Endothelial cell of umbilical vein (primary cell): Measurements from ENCODE around the gene TEDC2. TPM values are rescaled to one million over a fixed set of nuclear protein-coding genes. Genes with fewer than 3 reads are reported as not detected.

Source experiments
- BruUV-seq: library from RNA; stranded (reverse); fragments of 400-500 nt; replicated peaks from 2 replicates; lab custom pipeline; 2021; lab: Mats Ljungman, UMichigan
- CTCF ChIA-PET: fragments of 300-600, 350-600 bp; sonication (Branson Sonifier 250); formaldehyde crosslinking; loops from one replicate; lab custom pipeline; 2021; ENCODE audit warnings: antibody characterized with exemption, inconsistent platforms; lab: Charles Lee
- POLR2A ChIA-PET: fragments of 300-600, 350-600 bp; sonication (Branson Sonifier 250); formaldehyde crosslinking; loops from one replicate; lab custom pipeline; 2021; ENCODE audit warnings: antibody characterized with exemption, inconsistent platforms; lab: Charles Lee
- DNase-seq: peaks from one replicate; pipeline ENCODE4 v3.0.0-alpha.2; 2011; ENCODE audit warnings: low read depth, low spot score
- FAIRE-seq: peaks from 2 replicates; lab custom pipeline; 2011; peaks lifted over from hg19 to GRCh38; lab: Jason Lieb, UNC
- H2AFZ ChIP-seq: 2 replicates; pipeline ENCODE4 v1.6.0; 2012; ENCODE audit warnings: low read depth, low read length, control low read depth, inconsistent platforms
- H3K27ac ChIP-seq: 2 replicates; pipeline ENCODE4 v1.5.1; 2011; ENCODE audit warnings: low read depth, mild to moderate bottlenecking, control low read depth, low read length, moderate library complexity; ENCODE audit not compliant: insufficient read depth
- H3K27me3 ChIP-seq, 2 experiments: 2 replicates each; pipeline versions ENCODE4 v1.6.0 to v1.6.1; 2011; ENCODE audit warnings: low read length in 2 of 2, mixed read lengths in 1 of 2; ENCODE audit not compliant: control insufficient read depth in 2 of 2, insufficient read depth in 2 of 2
- H3K36me3 ChIP-seq, 2 experiments: 2 replicates in 1 of 2; 3 replicates in 1 of 2; pipeline ENCODE4 v1.5.1; 2011; ENCODE audit warnings: low read length in 2 of 2, mild to moderate bottlenecking in 1 of 2, moderate library complexity in 1 of 2; ENCODE audit not compliant: control insufficient read depth in 2 of 2, insufficient read depth in 2 of 2; ENCODE audit errors: extremely low read depth in 1 of 2
- H3K4me1 ChIP-seq: 3 replicates; pipeline ENCODE4 v1.5.1; 2011; ENCODE audit warnings: mild to moderate bottlenecking, low read length; ENCODE audit not compliant: control insufficient read depth, insufficient read depth; ENCODE audit errors: extremely low read depth
- H3K4me2 ChIP-seq: 2 replicates; pipeline ENCODE4 v1.6.1; 2011; ENCODE audit warnings: low read length, control low read depth, mixed read lengths; ENCODE audit not compliant: insufficient read depth
- H3K4me3 ChIP-seq, 3 experiments: fragments of 200-600 bp in 1 of 3; sonication (generic), shearing (Covaris generic) in 1 of 3; replicated peaks in 1 of 3; 2 replicates each; pipeline ENCODE4 v1.5.1; 2011 to 2016; ENCODE audit warnings: control low read depth in 3 of 3, low read length in 3 of 3, mild to moderate bottlenecking in 2 of 3, inconsistent platforms in 1 of 3, low read depth in 1 of 3, moderate library complexity in 1 of 3; ENCODE audit not compliant: insufficient read depth in 1 of 3
- H3K79me2 ChIP-seq: 2 replicates; pipeline ENCODE4 v1.6.0; 2012; ENCODE audit warnings: low read length, inconsistent platforms; ENCODE audit not compliant: control insufficient read depth, insufficient read depth
- H3K9ac ChIP-seq: replicated peaks from 2 replicates; pipeline ENCODE3; 2011; ENCODE audit warnings: low read length, control low read depth; ENCODE audit not compliant: insufficient read depth; ENCODE audit errors: extremely low read depth
- H3K9me1 ChIP-seq: replicated peaks from 3 replicates; pipeline ENCODE4 v1.6.0; 2011; ENCODE audit warnings: mild to moderate bottlenecking, low read length; ENCODE audit not compliant: control insufficient read depth, insufficient read depth; ENCODE audit errors: extremely low read depth
- H3K9me3 ChIP-seq: replicated peaks from 2 replicates; pipeline ENCODE4 v1.5.1; 2012; ENCODE audit warnings: low read length, inconsistent platforms; ENCODE audit not compliant: control insufficient read depth, insufficient read depth
- H4K20me1 ChIP-seq: replicated peaks from 2 replicates; pipeline ENCODE3; 2011; ENCODE audit warnings: mild to moderate bottlenecking, low read length; ENCODE audit not compliant: control insufficient read depth, insufficient read depth; ENCODE audit errors: extremely low read depth
- EZH2 ChIP-seq: IDR thresholded peaks from 2 replicates; pipeline ENCODE4 v1.6.1; 2012; ENCODE audit warnings: borderline replicate concordance, low read depth, mild to moderate bottlenecking, moderate library complexity, low read length, inconsistent platforms; ENCODE audit not compliant: severe bottlenecking
- FOS ChIP-seq: IDR thresholded peaks from 2 replicates; pipeline ENCODE4 v1.6.1; 2011; ENCODE audit warnings: mild to moderate bottlenecking, low read length, moderate library complexity, borderline replicate concordance; ENCODE audit not compliant: insufficient read depth
- GATA2 ChIP-seq: IDR thresholded peaks from 2 replicates; pipeline ENCODE4 v1.7.0; 2011; ENCODE audit warnings: low read depth, mild to moderate bottlenecking, moderate library complexity, mixed read lengths, low read length; ENCODE audit not compliant: insufficient read length, insufficient read depth
- JUN ChIP-seq: IDR thresholded peaks from 2 replicates; pipeline ENCODE4 v1.6.1; 2011; ENCODE audit warnings: borderline replicate concordance, low read depth; ENCODE audit not compliant: insufficient read length, insufficient read depth
- MYC ChIP-seq: IDR thresholded peaks from one replicate; pipeline ENCODE4 v1.6.1; 2011; ENCODE audit warnings: mild to moderate bottlenecking, low read depth, low read length
- POLR2A ChIP-seq: IDR thresholded peaks from 2 replicates; pipeline ENCODE4 v1.6.1; 2012; ENCODE audit warnings: low read depth, mild to moderate bottlenecking, control low read depth, low read length
- POLR2AphosphoS5 ChIP-seq: IDR thresholded peaks from 2 replicates; pipeline ENCODE4 v1.6.1; 2012; ENCODE audit warnings: low read depth, mild to moderate bottlenecking, control low read depth, low read length, moderate library complexity; ENCODE audit not compliant: insufficient read depth
- dilution Hi-C: fragments of 300-500 bp; cut with MboI; formaldehyde crosslinking; loops from one replicate; pipeline ENCODE4 v1.15.0; 2019; ENCODE audit warnings: low sequenced_read_pairs; ENCODE audit not compliant: extremely low pct_ligation_motif_present
- intact Hi-C: fragments of 100-400 bp; cut with micrococcal nuclease; formaldehyde crosslinking; loops from one replicate; pipeline ENCODE4 v1.10.0; 2022
- polyA plus RNA-seq, 4 experiments: library from polyadenylated mRNA; depleted of rRNA in 3 of 4; stranded (reverse) in 3 of 4; unstranded in 1 of 4; fragments of >200 nt; gene quantifications; 2 replicates each; pipeline versions ENCODE4 v1.2.1 to v1.2.3, GENCODE V29; 2011 to 2012; ENCODE audit warnings: missing spikeins in 1 of 4
- total RNA-seq: library from RNA; stranded (reverse); gene quantifications from 2 replicates; pipeline ENCODE4 v1.2.3, GENCODE V29; 2021
- TF ChIP-seq, protein P1 (sequence below): IDR thresholded peaks from 2 replicates; pipeline ENCODE4 v1.6.1; 2011; ENCODE audit not compliant: insufficient read depth, insufficient read length
- TF ChIP-seq, protein P2 (sequence below), 2 donors: IDR thresholded peaks; 1 replicate in 1 of 2; 2 replicates in 1 of 2; pipeline ENCODE4 v1.5.1; 2011; ENCODE audit warnings: low read length in 2 of 2, mild to moderate bottlenecking in 2 of 2, moderate library complexity in 2 of 2, control low read depth in 1 of 2, inconsistent platforms in 1 of 2, low read depth in 1 of 2; ENCODE audit not compliant: insufficient read depth in 1 of 2; ENCODE audit errors: extremely low read depth in 1 of 2

Gene TEDC2
- total and polyA plus RNA-seq, 2 donors (not counting 3 experiments of a cell fraction or from before 2014, with no cell fraction given), result 7.6 to 12.7 TPM

DNA sequence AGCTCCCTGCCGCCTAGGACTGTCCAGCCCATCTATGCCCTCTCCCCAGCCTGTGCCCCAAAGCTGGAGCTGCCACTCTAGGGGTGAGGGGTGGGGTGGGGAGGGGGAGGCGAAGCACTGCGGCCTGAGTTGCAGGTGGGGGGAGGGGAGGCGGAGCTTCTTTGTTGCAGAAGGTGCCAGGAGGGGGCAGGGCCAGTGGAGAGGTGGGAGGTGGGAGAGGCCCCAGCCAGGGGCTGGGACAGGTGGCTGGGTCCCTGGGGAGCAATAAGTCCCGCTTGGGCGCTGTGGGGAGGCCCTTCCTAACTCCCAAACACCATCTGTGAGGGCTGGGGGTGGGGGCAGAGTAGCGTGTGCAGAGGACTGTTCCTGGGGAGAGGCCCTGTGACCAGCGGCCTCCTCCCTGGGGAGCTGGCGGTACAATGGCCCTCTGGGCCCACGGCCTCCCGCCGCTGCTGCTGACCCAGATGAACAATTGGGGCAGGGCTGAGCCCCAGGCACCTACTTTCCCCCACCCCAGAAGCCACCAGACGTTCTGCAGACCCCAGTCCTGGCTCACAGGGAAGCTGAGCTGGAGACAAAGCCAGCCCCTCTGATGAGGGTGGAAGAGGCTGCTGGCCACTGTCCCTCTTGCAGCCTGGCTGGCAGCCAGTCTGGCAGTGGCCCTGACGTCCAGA lies 9.0 kb downstream of the TEDC2 start:
- BruUV-seq, result no TSS peak
- TF ChIP-seq MYC (no peak), POLR2A (no peak), FOS (no peak)
- TF ChIP-seq, protein P1, sequence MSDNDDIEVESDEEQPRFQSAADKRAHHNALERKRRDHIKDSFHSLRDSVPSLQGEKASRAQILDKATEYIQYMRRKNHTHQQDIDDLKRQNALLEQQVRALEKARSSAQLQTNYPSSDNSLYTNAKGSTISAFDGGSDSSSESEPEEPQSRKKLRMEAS, result no peak
- H3K4me3 ChIP-seq, result no peak overlapping the region
- no peaks in the 10 kb centered on the region for H3K36me3 ChIP-seq
- no peaks in the 10 kb centered on the region for H3K79me2 ChIP-seq
- H4K20me1 ChIP-seq, result no peaks in the 10 kb centered on the region
- H3K9ac ChIP-seq, result no peak overlapping the region
- ChIA-PET POLR2A (no interaction called here), CTCF (interaction anchor here (1.6 kb wide), 1 partner anchor 9 kb away, joined by 5 read pairs; the partner anchor contains the start of gene TEDC2)
- peaks cover 5% of the 10 kb centered on the region for H3K4me1 ChIP-seq
- H3K9me1 ChIP-seq, result no peaks in the 10 kb centered on the region
- dilution Hi-C loops (no loop called here), intact Hi-C loops (no loop called here)
- FAIRE-seq (no peak), DNase-seq (no peak)
- peak overlapping the region; percentile 75 for H3K4me2 ChIP-seq
- H3K27ac ChIP-seq, result no peak overlapping the region
- H3K9me3 ChIP-seq, result no peaks in the 10 kb centered on the region
- H3K27me3 ChIP-seq, result peaks cover 18 to 22% of the 10 kb centered on the region in 2 experiments
- no peak overlapping the region for H2AFZ ChIP-seq

DNA sequence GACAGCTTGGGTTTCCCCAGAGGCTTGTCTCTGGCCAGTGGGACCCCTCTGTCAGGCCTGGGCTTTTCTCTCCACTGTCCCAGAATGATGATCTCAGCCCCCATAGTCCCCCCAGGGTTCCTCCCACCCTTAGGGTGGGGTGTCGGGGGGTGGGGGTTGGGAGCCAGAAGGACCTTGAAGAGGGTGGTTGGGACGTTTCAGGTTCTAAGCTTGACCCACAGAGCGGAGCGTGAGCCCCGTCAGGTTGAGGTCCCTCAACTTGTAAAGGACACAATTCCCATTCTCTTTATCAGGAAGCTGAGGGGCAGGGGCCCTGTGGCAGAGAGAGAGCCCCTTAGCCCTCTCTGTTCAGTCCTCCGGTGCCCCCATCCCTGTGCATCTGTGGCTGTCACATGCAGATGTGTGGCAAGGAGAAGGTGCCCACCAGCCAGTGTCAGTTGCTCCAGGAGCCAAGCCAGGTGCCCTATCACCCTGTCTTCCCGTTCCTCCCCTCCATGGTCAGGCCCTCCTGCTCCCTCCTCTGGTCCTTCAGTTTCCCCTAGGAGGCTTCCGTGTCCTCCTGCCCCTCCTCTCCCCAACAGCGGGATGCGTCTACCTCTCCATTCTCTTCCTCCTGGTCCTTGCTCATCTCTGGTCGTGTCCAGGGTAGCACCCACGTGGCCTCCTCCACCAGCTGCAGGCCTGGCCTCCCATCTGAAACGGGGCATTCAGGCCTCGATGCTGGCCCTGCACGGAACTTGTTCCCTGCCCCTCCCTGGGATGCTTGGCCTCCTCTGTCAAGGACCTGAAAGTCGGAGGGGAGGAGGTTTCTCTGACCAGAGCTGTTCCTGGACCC lies 9.7 kb downstream of the TEDC2 start:
- Histone ChIP-seq H3K27ac (no peak overlapping the region), H3K9me3 (no peaks in the 10 kb centered on the region), H3K79me2 (no peaks in the 10 kb centered on the region), H3K9me1 (no peaks in the 10 kb centered on the region), H3K4me3 (no peak overlapping the region), H4K20me1 (no peaks in the 10 kb centered on the region), H3K9ac (no peak overlapping the region), H3K4me2 (no peak overlapping the region), H2AFZ (no peak overlapping the region), H3K4me1 (peaks cover 9% of the 10 kb centered on the region), H3K36me3 (no peaks in the 10 kb centered on the region), H3K27me3 (peaks cover 18 to 22% of the 10 kb centered on the region in 2 experiments)
- no peak for TF ChIP-seq POLR2A
- TF ChIP-seq GATA2, result no peak
- no peak for TF ChIP-seq POLR2AphosphoS5
- TF ChIP-seq JUN, result no peak
- TF ChIP-seq FOS, result no peak
- TF ChIP-seq MYC, result no peak
- TF ChIP-seq, protein P1, result no peak
- TF ChIP-seq, protein P2, sequence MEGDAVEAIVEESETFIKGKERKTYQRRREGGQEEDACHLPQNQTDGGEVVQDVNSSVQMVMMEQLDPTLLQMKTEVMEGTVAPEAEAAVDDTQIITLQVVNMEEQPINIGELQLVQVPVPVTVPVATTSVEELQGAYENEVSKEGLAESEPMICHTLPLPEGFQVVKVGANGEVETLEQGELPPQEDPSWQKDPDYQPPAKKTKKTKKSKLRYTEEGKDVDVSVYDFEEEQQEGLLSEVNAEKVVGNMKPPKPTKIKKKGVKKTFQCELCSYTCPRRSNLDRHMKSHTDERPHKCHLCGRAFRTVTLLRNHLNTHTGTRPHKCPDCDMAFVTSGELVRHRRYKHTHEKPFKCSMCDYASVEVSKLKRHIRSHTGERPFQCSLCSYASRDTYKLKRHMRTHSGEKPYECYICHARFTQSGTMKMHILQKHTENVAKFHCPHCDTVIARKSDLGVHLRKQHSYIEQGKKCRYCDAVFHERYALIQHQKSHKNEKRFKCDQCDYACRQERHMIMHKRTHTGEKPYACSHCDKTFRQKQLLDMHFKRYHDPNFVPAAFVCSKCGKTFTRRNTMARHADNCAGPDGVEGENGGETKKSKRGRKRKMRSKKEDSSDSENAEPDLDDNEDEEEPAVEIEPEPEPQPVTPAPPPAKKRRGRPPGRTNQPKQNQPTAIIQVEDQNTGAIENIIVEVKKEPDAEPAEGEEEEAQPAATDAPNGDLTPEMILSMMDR (IDR thresholded peaks at IDR 0.05; ENCODE audit: extremely low read depth in 1 of 2, insufficient read depth in 1 of 2, low read depth in 1 of 2, low read length in 2 of 2), result no peak
- no peak for TF ChIP-seq EZH2
- dilution Hi-C loops (no loop called here), intact Hi-C loops (no loop called here)
- DNase-seq (no peak), FAIRE-seq (no peak)
- BruUV-seq, result no TSS peak
- ChIA-PET CTCF (interaction anchor here (0.6 to 1.9 kb wide), 4 partner anchors 10 to 32 kb away, joined by 4 to 6 read pairs (median 5); partner anchors contain the start of gene TEDC2), POLR2A (no interaction called here)
